Esophagus muscularis mucosa (tissue), 4 donors: ENCODE data around the gene TEX261. TPM values are rescaled to one million over a fixed set of nuclear protein-coding genes. Genes with fewer than 3 reads are reported as not detected.

Experiments
- DNase-seq: peaks from one replicate; pipeline ENCODE4 v3.0.0-alpha.2; 2017; ENCODE audit errors: extremely low spot score
- H3K27ac ChIP-seq, 4 donors: fragments of 200-600 bp; sonication (generic); replicated peaks in 1 of 4; 1 replicate in 3 of 4; 2 replicates in 1 of 4; pipeline ENCODE4 v1.5.1; 2016 to 2019; ENCODE audit warnings: mild to moderate bottlenecking in 1 of 4
- H3K27me3 ChIP-seq, 4 donors: fragments of 200-600 bp; sonication (generic); one replicate each; pipeline versions ENCODE4 v1.5.1 to v1.6.0; 2016 to 2019
- H3K36me3 ChIP-seq, 4 donors: fragments of 200-600 bp; sonication (generic); one replicate each; pipeline ENCODE4 v1.5.1; 2016 to 2019
- H3K4me1 ChIP-seq, 4 donors: fragments of 200-600 bp; sonication (generic); one replicate each; pipeline ENCODE4 v1.5.1; 2016 to 2019
- H3K4me3 ChIP-seq, 4 donors: fragments of 200-600 bp; sonication (generic); 1 replicate in 2 of 4; 2 replicates in 2 of 4; pipeline ENCODE4 v1.5.1; 2016 to 2019; ENCODE audit warnings: mild to moderate bottlenecking in 4 of 4, moderate library complexity in 1 of 4
- H3K9me3 ChIP-seq, 4 donors: fragments of 200-600 bp; sonication (generic); 1 replicate in 3 of 4; 2 replicates in 1 of 4; pipeline ENCODE4 v1.5.1; 2016 to 2019
- EP300 ChIP-seq: sonication (generic); formaldehyde crosslinking; IDR thresholded peaks from one replicate; pipeline ENCODE4 v1.6.1; 2017; ENCODE audit warnings: antibody characterized with exemption
- POLR2A ChIP-seq: fragments of 450-650 bp; IDR thresholded peaks from one replicate; pipeline ENCODE4 v1.6.1; 2017; ENCODE audit warnings: antibody characterized with exemption, moderate library complexity, mild to moderate bottlenecking, low read depth
- POLR2AphosphoS5 ChIP-seq, 2 donors: sonication (generic); formaldehyde crosslinking; IDR thresholded peaks; one replicate each; pipeline ENCODE4 v1.6.1; 2017; ENCODE audit warnings: antibody characterized with exemption in 2 of 2
- WGBS: methylation state at CpG from one replicate; pipeline ENCODE4 v1.1.5; 2018; 5-methylcytosine and 5-hydroxymethylcytosine counted together
- intact Hi-C: fragments of 100-400 bp; cut with DNase I; formaldehyde crosslinking; loops from one replicate; pipeline ENCODE4 v1.15.1; 2023
- total RNA-seq, 4 donors: library from RNA; depleted of rRNA; stranded (reverse); fragments of >200 nt; gene quantifications; one replicate each; pipeline versions ENCODE4 v1.1.0 to v1.2.1, GENCODE V29; 2016
- TF ChIP-seq, protein P1 (sequence below), 3 experiments: fragments of 200-600 bp in 2 of 3; fragments of 450-650 bp in 1 of 3; sonication (generic) in 2 of 3; IDR thresholded peaks; one replicate each; pipeline ENCODE4 v1.5.1; 2017 to 2019; ENCODE audit warnings: antibody characterized with exemption in 3 of 3, mild to moderate bottlenecking in 2 of 3, moderate library complexity in 1 of 3

Gene TEX261
- total RNA-seq, 4 donors from 2014 or later, result 21.6 to 37.7 (median 33.3) TPM

DNA sequence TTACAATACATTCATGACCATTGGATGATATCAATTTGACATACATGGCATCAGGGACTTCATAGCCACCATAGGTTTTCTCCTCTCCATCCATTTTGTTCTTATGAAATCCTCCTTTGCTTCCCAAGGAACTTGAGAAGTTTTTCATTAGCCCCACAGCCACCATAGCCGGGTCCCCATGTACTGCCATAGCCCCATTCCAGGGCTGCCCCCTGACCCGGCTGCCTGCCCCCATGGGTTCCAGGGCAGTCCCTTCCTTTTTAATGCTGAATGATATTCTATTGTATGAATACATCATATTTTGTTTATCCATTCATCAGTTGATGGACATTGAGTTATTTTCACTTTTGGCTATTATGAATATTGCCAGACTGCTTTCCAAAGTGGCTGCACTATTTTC is 38.5 kb downstream of the TEX261 start:
- Histone ChIP-seq H3K9me3 (no peaks in the 10 kb centered on the region), H3K4me3 (no peak overlapping the region), H3K27me3 (peaks cover 0 to 51% (median 2%) of the 10 kb centered on the region in 4 donors), H3K27ac (no peak overlapping the region), H3K36me3 (no peaks in the 10 kb centered on the region), H3K4me1 (no peaks in the 10 kb centered on the region)
- WGBS, result 83% methylated on average over 2 of the region's 2 CpGs
- TF ChIP-seq POLR2AphosphoS5 (IDR thresholded peaks at IDR 0.05), result no peak
- TF ChIP-seq, protein P1, sequence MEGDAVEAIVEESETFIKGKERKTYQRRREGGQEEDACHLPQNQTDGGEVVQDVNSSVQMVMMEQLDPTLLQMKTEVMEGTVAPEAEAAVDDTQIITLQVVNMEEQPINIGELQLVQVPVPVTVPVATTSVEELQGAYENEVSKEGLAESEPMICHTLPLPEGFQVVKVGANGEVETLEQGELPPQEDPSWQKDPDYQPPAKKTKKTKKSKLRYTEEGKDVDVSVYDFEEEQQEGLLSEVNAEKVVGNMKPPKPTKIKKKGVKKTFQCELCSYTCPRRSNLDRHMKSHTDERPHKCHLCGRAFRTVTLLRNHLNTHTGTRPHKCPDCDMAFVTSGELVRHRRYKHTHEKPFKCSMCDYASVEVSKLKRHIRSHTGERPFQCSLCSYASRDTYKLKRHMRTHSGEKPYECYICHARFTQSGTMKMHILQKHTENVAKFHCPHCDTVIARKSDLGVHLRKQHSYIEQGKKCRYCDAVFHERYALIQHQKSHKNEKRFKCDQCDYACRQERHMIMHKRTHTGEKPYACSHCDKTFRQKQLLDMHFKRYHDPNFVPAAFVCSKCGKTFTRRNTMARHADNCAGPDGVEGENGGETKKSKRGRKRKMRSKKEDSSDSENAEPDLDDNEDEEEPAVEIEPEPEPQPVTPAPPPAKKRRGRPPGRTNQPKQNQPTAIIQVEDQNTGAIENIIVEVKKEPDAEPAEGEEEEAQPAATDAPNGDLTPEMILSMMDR (IDR thresholded peaks at IDR 0.05), result no peak
- TF ChIP-seq EP300, result no peak
- no peak for TF ChIP-seq POLR2A
- intact Hi-C loops, result no loop called here
- DNase-seq, result no peak

GRCh38 chr2:70954886-70955285 is 39.8 kb downstream of the TEX261 start:
- Histone ChIP-seq H3K9me3 (no peaks in the 10 kb centered on the region), H3K36me3 (no peaks in the 10 kb centered on the region), H3K27ac (no peak overlapping the region), H3K27me3 (peaks cover 0 to 38% (median 2%) of the 10 kb centered on the region in 4 donors), H3K4me3 (no peak overlapping the region), H3K4me1 (no peaks in the 10 kb centered on the region)
- intact Hi-C loops, result no loop called here
- 77% methylated on average over 7 of the region's 7 CpGs for WGBS
- TF ChIP-seq, protein P1 (IDR thresholded peaks at IDR 0.05), result no peak
- TF ChIP-seq POLR2A (no peak), EP300 (no peak), POLR2AphosphoS5 (IDR thresholded peaks at IDR 0.05) (no peak)
- peak; percentile 83 for DNase-seq

GRCh38 chr2:70949086-70949485 is 45.6 kb downstream of the TEX261 start:
- Histone ChIP-seq H3K36me3 (no peaks in the 10 kb centered on the region), H3K27ac (no peak overlapping the region), H3K27me3 (peaks cover 0 to 27% (median 0%) of the 10 kb centered on the region in 4 donors), H3K4me1 (peaks cover 8 to 24% (median 13%) of the 10 kb centered on the region in 4 donors), H3K9me3 (no peaks in the 10 kb centered on the region), H3K4me3 (no peak overlapping the region)
- WGBS, result 72% methylated on average over 11 of the region's 11 CpGs
- intact Hi-C loops, result loop anchor here (10.0 kb wide), 1 partner anchor 644 kb away; the partner anchor contains the start of gene FAM136A
- no peak for DNase-seq
- TF ChIP-seq POLR2AphosphoS5 (IDR thresholded peaks at IDR 0.05), result no peak
- TF ChIP-seq EP300, result no peak
- TF ChIP-seq POLR2A, result no peak
- TF ChIP-seq, protein P1 (IDR thresholded peaks at IDR 0.05), result no peak

- TF ChIP-seq POLR2AphosphoS5 (IDR thresholded peaks at IDR 0.05) (peak in 1 of 2 donors; percentile 27), POLR2A (no peak), EP300 (no peak)
- TF ChIP-seq, protein P1 (IDR thresholded peaks at IDR 0.05), result peak; percentile 69 to 85 (median 77)
- peak overlapping the region; percentile 39 to 54 (median 44) for H3K4me3 ChIP-seq
- WGBS, result 8% methylated on average over 26 of the region's 27 CpGs
- H3K27me3 ChIP-seq, result peaks cover 0 to 29% (median 0%) of the 10 kb centered on the region in 4 donors
- intact Hi-C loops, result loop anchor here (1.0 to 10.0 kb wide), 2 partner anchors 77 to 644 kb away; partner anchors contain the start of gene FAM136A
- no peak overlapping the region for H3K27ac ChIP-seq
- H3K4me1 ChIP-seq, result peaks cover 8 to 24% (median 13%) of the 10 kb centered on the region in 4 donors
- DNase-seq, result peak; percentile 93
- no peaks in the 10 kb centered on the region for H3K36me3 ChIP-seq
- H3K9me3 ChIP-seq, result no peaks in the 10 kb centered on the region
Measured at GRCh38 chr2:70948337-70949003, 46.2 kb downstream of the TEX261 start.
